Large intestine (tissue), 3 donors: ENCODE results near the gene UBE2N. TPM values are rescaled to one million over a fixed set of nuclear protein-coding genes. Genes with fewer than 3 reads are reported as not detected.
"Not testable (repeated sequence)": the region's sequence is repeated elsewhere in the genome, so short reads cannot be mapped to it uniquely, and the experiment has no call there.

ENCODE experiments used
- DNase-seq, 2 donors: peaks; one replicate each; pipeline versions ENCODE4 v3.0.0 to v3.0.0-alpha.2; 2013
- H3K27ac ChIP-seq: one replicate; pipeline ENCODE4 v1.5.1; 2013; ENCODE audit warnings: low read length
- H3K27me3 ChIP-seq: 2 replicates; pipeline ENCODE4 v1.6.1; 2013; ENCODE audit warnings: low read length; ENCODE audit not compliant: control insufficient read depth, insufficient read depth
- H3K36me3 ChIP-seq: 2 replicates; pipeline ENCODE4 v1.6.1; 2013; ENCODE audit warnings: low read length; ENCODE audit not compliant: control insufficient read depth, insufficient read depth
- H3K4me1 ChIP-seq: one replicate; pipeline ENCODE4 v1.6.1; 2013; ENCODE audit warnings: low read length; ENCODE audit not compliant: control insufficient read depth, insufficient read depth
- H3K4me3 ChIP-seq: one replicate; pipeline ENCODE4 v1.5.1; 2013; ENCODE audit warnings: low read length
- H3K9me3 ChIP-seq: one replicate; pipeline ENCODE4 v1.6.1; 2013; ENCODE audit warnings: mild to moderate bottlenecking, low read depth, low read length, moderate library complexity; ENCODE audit not compliant: control insufficient read depth
- WGBS: methylation state at CpG from one replicate; pipeline ENCODE4 v1.1.5; 2013; ENCODE audit warnings: low lambda C conversion rate; ENCODE audit not compliant: insufficient coverage; 5-methylcytosine and 5-hydroxymethylcytosine counted together
- polyA plus RNA-seq: library from polyadenylated mRNA; unstranded; fragments of 120-200 nt; gene quantifications from one replicate; pipeline ENCODE4 v1.2.1, GENCODE V29; 2013

Gene UBE2N
- polyA plus RNA-seq, 1 donor: 102 TPM

GRCh38 chr12:93380480-93381121, 61.1 kb downstream of the UBE2N start:
- H3K4me1 ChIP-seq: peaks cover 15% of the 10 kb centered on the region

GRCh38 chr12:93379981-93380361, 61.8 kb downstream of the UBE2N start:
- Histone ChIP-seq H3K36me3 (no peaks in the 10 kb centered on the region), H3K9me3 (no peaks in the 10 kb centered on the region), H3K4me3 (peak overlapping the region; percentile 75), H3K4me1 (peaks cover 17% of the 10 kb centered on the region), H3K27me3 (no peaks in the 10 kb centered on the region), H3K27ac (peak overlapping the region; percentile 97)
- DNase-seq: peak; percentile 11 to 53

More at GRCh38 chr12:93380480-93381121, 61.1 kb downstream of the UBE2N start:
- Histone ChIP-seq H3K36me3 (no peaks in the 10 kb centered on the region), H3K27ac (peak overlapping the region; percentile 97), H3K4me3 (peak overlapping the region; percentile 75), H3K27me3 (no peaks in the 10 kb centered on the region), H3K9me3 (no peaks in the 10 kb centered on the region)
- WGBS: 20% methylated on average over 1 of the region's 2 CpGs
- peak; percentile 9 to 65 for DNase-seq

- peaks cover 22% of the 10 kb centered on the region for H3K4me1 ChIP-seq
- peak; percentile 4 to 58 for DNase-seq
- 0% methylated on average over 4 of the region's 8 CpGs for WGBS
These were observed 62.3 kb downstream of the UBE2N start for GRCh38 chr12:93379326-93379980.

GRCh38 chr12:93378998-93379325, 62.8 kb downstream of the UBE2N start:
- DNase-seq: peak in 1 of 2 donors; percentile 12
- Histone ChIP-seq H3K27me3 (no peaks in the 10 kb centered on the region), H3K9me3 (no peaks in the 10 kb centered on the region), H3K4me1 (peaks cover 26% of the 10 kb centered on the region), H3K36me3 (no peaks in the 10 kb centered on the region), H3K4me3 (peak overlapping the region; percentile 75), H3K27ac (peak overlapping the region; percentile 97)
- no CpG with 5 or more reads among the region's 4 CpGs for WGBS

More at GRCh38 chr12:93379326-93379980, 62.3 kb downstream of the UBE2N start:
- no peaks in the 10 kb centered on the region for H3K27me3 ChIP-seq
- H3K27ac ChIP-seq: peak overlapping the region; percentile 97
- peak overlapping the region; percentile 75 for H3K4me3 ChIP-seq
- H3K9me3 ChIP-seq: no peaks in the 10 kb centered on the region
- H3K36me3 ChIP-seq: no peaks in the 10 kb centered on the region

- not testable (repeated sequence) for H3K36me3 ChIP-seq, H3K27me3 ChIP-seq, H3K9me3 ChIP-seq
- Histone ChIP-seq H3K27ac (peak overlapping the region; percentile 97), H3K4me1 (peaks cover 31% of the 10 kb centered on the region), H3K4me3 (peak overlapping the region; percentile 75)
- WGBS: no CpG with 5 or more reads among the region's 64 CpGs
- peak; percentile 37 to 78 for DNase-seq
These were observed 63.4 kb downstream of the UBE2N start for GRCh38 chr12:93378196-93378997.

- Histone ChIP-seq H3K4me3 (peak within 1 kb of the TSS; percentile 75), H3K9me3 (no peaks in the 10 kb centered on the region), H3K27me3 (no peaks in the 10 kb centered on the region), H3K4me1 (peaks cover 33% of the 10 kb centered on the region), H3K27ac (peak within 1 kb of the TSS; percentile 97), H3K36me3 (no peaks in the 10 kb centered on the region)
- 0% methylated on average over 1 of the region's 79 CpGs for WGBS
- DNase-seq: peak; percentile 96
These were observed 64.2 kb downstream of the UBE2N start, which contains the start of gene NUDT4 for GRCh38 chr12:93377252-93378195. NUDT4 (plus strand) TSS chr12:93377925; CDS start chr12:93378323, 398 bp downstream.

GRCh38 chr12:93376436-93377251, 65.1 kb downstream of the UBE2N start:
- H3K36me3 ChIP-seq: no peaks in the 10 kb centered on the region
- H3K4me3 ChIP-seq: peak overlapping the region; percentile 68
- H3K4me1 ChIP-seq: peaks cover 32% of the 10 kb centered on the region
- no peaks in the 10 kb centered on the region for H3K27me3 ChIP-seq
- H3K27ac ChIP-seq: peak overlapping the region; percentile 76
- WGBS: no CpG with 5 or more reads among the region's 10 CpGs
- H3K9me3 ChIP-seq: no peaks in the 10 kb centered on the region
- DNase-seq: peak; percentile 12 to 48

- H3K4me3 ChIP-seq: no peak overlapping the region
- no peak for DNase-seq
- H3K27me3 ChIP-seq: no peaks in the 10 kb centered on the region
- no peak overlapping the region for H3K27ac ChIP-seq
- no CpG with 5 or more reads among the region's 6 CpGs for WGBS
- no peaks in the 10 kb centered on the region for H3K36me3 ChIP-seq
- no peaks in the 10 kb centered on the region for H3K9me3 ChIP-seq
- H3K4me1 ChIP-seq: peaks cover 26% of the 10 kb centered on the region
These were observed 65.8 kb downstream of the UBE2N start for GRCh38 chr12:93375906-93376305.

- Histone ChIP-seq H3K27me3 (no peaks in the 10 kb centered on the region), H3K4me3 (no peak overlapping the region), H3K9me3 (no peaks in the 10 kb centered on the region), H3K27ac (peak overlapping the region; percentile 34), H3K36me3 (no peaks in the 10 kb centered on the region), H3K4me1 (peaks cover 26% of the 10 kb centered on the region)
- DNase-seq: peak; percentile 15 to 63
- WGBS: no CpG with 5 or more reads among the region's 2 CpGs
These were observed 67.6 kb downstream of the UBE2N start for GRCh38 chr12:93373961-93374656.
